IMR-90 (cell line): Measurements from ENCODE around the gene TXNDC8. TPM values are rescaled to one million over a fixed set of nuclear protein-coding genes. Genes with fewer than 3 reads are reported as not detected.

ENCODE experiments used
- ATAC-seq: fragments of 200-7000 bp; cut with Tn5 transposase; 2 replicates; pipeline ENCODE4 v1.9.1; 2020; ENCODE audit warnings: low read depth, mild to moderate bottlenecking, moderate library complexity
- BruUV-seq: library from RNA; stranded (reverse); fragments of 400-500 nt; replicated peaks from 2 replicates; lab custom pipeline; 2021; lab: Mats Ljungman, UMichigan
- CTCF ChIA-PET: fragments of 300-600 bp; formaldehyde crosslinking; extraction: SDS; loops from one replicate; lab custom pipeline; 2021; ENCODE audit warnings: antibody characterized with exemption; lab: Yijun Ruan, JAX
- POLR2A ChIA-PET: fragments of 300-600 bp; sonication (Branson Sonifier 250); formaldehyde crosslinking; loops from one replicate; lab custom pipeline; 2022; ENCODE audit warnings: antibody characterized with exemption; ENCODE audit not compliant: unreplicated experiment; lab: Charles Lee
- DNase-seq: peaks from one replicate; pipeline ENCODE4 v3.0.0; 2013
- H2AFZ ChIP-seq: replicated peaks from 2 replicates; pipeline ENCODE3; 2013; ENCODE audit warnings: low read length, mild to moderate bottlenecking; ENCODE audit not compliant: poor library complexity
- H2AK5ac ChIP-seq: 2 replicates; pipeline ENCODE4 v1.6.1; 2013; ENCODE audit warnings: low read depth, low read length, inconsistent platforms
- H2AK9ac ChIP-seq: replicated peaks from 2 replicates; pipeline ENCODE3; 2013; ENCODE audit warnings: mild to moderate bottlenecking, low read depth, low read length, moderate library complexity; ENCODE audit not compliant: poor library complexity
- H2BK120ac ChIP-seq: 2 replicates; pipeline ENCODE4 v1.6.1; 2013; ENCODE audit warnings: low read depth, low read length, inconsistent platforms
- H2BK15ac ChIP-seq: 3 replicates; pipeline ENCODE4 v1.6.1; 2013; ENCODE audit warnings: low read depth, low read length, inconsistent platforms
- H2BK20ac ChIP-seq: 2 replicates; pipeline ENCODE4 v1.6.1; 2013; ENCODE audit warnings: low read depth, mild to moderate bottlenecking, inconsistent platforms, low read length, moderate library complexity
- H2BK5ac ChIP-seq: 2 replicates; pipeline ENCODE4 v1.6.1; 2013; ENCODE audit warnings: mild to moderate bottlenecking, low read depth, low read length, inconsistent platforms; ENCODE audit not compliant: poor library complexity, severe bottlenecking
- H3K14ac ChIP-seq: replicated peaks from 2 replicates; pipeline ENCODE4 v1.6.1; 2013; ENCODE audit warnings: low read depth, low read length, inconsistent platforms
- H3K18ac ChIP-seq: 2 replicates; pipeline ENCODE4 v1.6.1; 2013; ENCODE audit warnings: low read depth, low read length, control low read depth
- H3K23ac ChIP-seq: 2 replicates; pipeline ENCODE4 v1.6.1; 2013; ENCODE audit warnings: low read depth, low read length, inconsistent platforms
- H3K27ac ChIP-seq: 2 replicates; pipeline ENCODE4 v1.5.1; 2013; ENCODE audit warnings: mild to moderate bottlenecking, control low read depth, low read length; ENCODE audit not compliant: insufficient read depth
- H3K27me3 ChIP-seq: 2 replicates; pipeline ENCODE4 v1.6.1; 2013; ENCODE audit warnings: low read length; ENCODE audit not compliant: control insufficient read depth, insufficient read depth
- H3K36me3 ChIP-seq: 2 replicates; pipeline ENCODE4 v1.6.1; 2013; ENCODE audit warnings: low read length, mixed read lengths; ENCODE audit not compliant: control insufficient read depth, insufficient read depth
- H3K4ac ChIP-seq: 2 replicates; pipeline ENCODE4 v1.6.1; 2013; ENCODE audit warnings: low read depth, low read length, inconsistent platforms
- H3K4me1 ChIP-seq: 2 replicates; pipeline ENCODE4 v1.6.1; 2013; ENCODE audit warnings: low read length, mixed read lengths; ENCODE audit not compliant: control insufficient read depth, insufficient read depth
- H3K4me2 ChIP-seq: 2 replicates; pipeline ENCODE4 v1.6.1; 2013; ENCODE audit warnings: low read depth, mild to moderate bottlenecking, control low read depth, low read length, moderate library complexity
- H3K4me3 ChIP-seq: 2 replicates; pipeline ENCODE4 v1.5.1; 2013; ENCODE audit warnings: low read depth, mild to moderate bottlenecking, control low read depth, low read length, moderate library complexity; ENCODE audit not compliant: insufficient read depth
- H3K56ac ChIP-seq: 2 replicates; pipeline ENCODE4 v1.6.1; 2013; ENCODE audit warnings: low read length, inconsistent platforms; ENCODE audit not compliant: insufficient read depth; ENCODE audit errors: extremely low read depth
- H3K79me1 ChIP-seq, 2 experiments: 2 replicates each; pipeline ENCODE4 v1.6.1; 2013; ENCODE audit warnings: low read length in 2 of 2, inconsistent platforms in 1 of 2, low read depth in 1 of 2
- H3K9ac ChIP-seq: 2 replicates; pipeline ENCODE4 v1.6.1; 2013; ENCODE audit warnings: low read depth, low read length, control low read depth
- H3K9me1 ChIP-seq: 2 replicates; pipeline ENCODE4 v1.6.1; 2013; ENCODE audit warnings: low read length, inconsistent platforms; ENCODE audit not compliant: insufficient read depth
- H3K9me3 ChIP-seq: 2 replicates; pipeline ENCODE4 v1.6.1; 2013; ENCODE audit warnings: low read length; ENCODE audit not compliant: control insufficient read depth, insufficient read depth
- H4K20me1 ChIP-seq: 2 replicates; pipeline ENCODE4 v1.6.1; 2013; ENCODE audit warnings: low read length, inconsistent platforms; ENCODE audit not compliant: insufficient read depth
- H4K5ac ChIP-seq: 2 replicates; pipeline ENCODE4 v1.6.1; 2013; ENCODE audit warnings: mild to moderate bottlenecking, low read depth, low read length, control low read depth
- H4K8ac ChIP-seq, 2 experiments: 2 replicates each; pipeline ENCODE4 v1.6.1; 2013; ENCODE audit warnings: low read depth in 2 of 2, low read length in 2 of 2, control low read depth in 1 of 2, inconsistent platforms in 1 of 2
- H4K91ac ChIP-seq: 2 replicates; pipeline ENCODE4 v1.6.1; 2013; ENCODE audit warnings: low read depth, low read length, inconsistent platforms; ENCODE audit not compliant: insufficient read depth
- BHLHE40 ChIP-seq: fragments of 150-350 bp; IDR thresholded peaks from 2 replicates; pipeline ENCODE4 v1.6.1; 2016; ENCODE audit warnings: mild to moderate bottlenecking, low read depth, low read length
- CEBPB ChIP-seq: IDR thresholded peaks from 2 replicates; pipeline ENCODE4 v1.6.1; 2012; ENCODE audit warnings: low read depth, low read length, improper control_type of control experiment
- CHD1 ChIP-seq: IDR thresholded peaks from 2 replicates; pipeline ENCODE4 v1.6.1; 2012; ENCODE audit warnings: low read depth, low read length, improper control_type of control experiment
- CTCF ChIP-seq: conservative IDR thresholded peaks from 2 replicates; pipeline ENCODE4 v1.5.1; 2012; ENCODE audit warnings: mild to moderate bottlenecking, low read depth, low read length, improper control_type of control experiment
- ELK1 ChIP-seq: fragments of 150-350 bp; IDR thresholded peaks from 2 replicates; pipeline ENCODE4 v1.6.1; 2016; ENCODE audit warnings: low read depth, mild to moderate bottlenecking, low read length, moderate library complexity, borderline replicate concordance
- FOS ChIP-seq: fragments of 150-350 bp; IDR thresholded peaks from 2 replicates; pipeline ENCODE4 v1.6.1; 2016; ENCODE audit warnings: low read depth, low read length
- MAFK ChIP-seq: IDR thresholded peaks from 2 replicates; pipeline ENCODE4 v1.6.1; 2012; ENCODE audit warnings: low read depth, low read length, improper control_type of control experiment
- MAZ ChIP-seq: IDR thresholded peaks from 2 replicates; pipeline ENCODE4 v1.6.1; 2012; ENCODE audit warnings: low read depth, mild to moderate bottlenecking, low read length, improper control_type of control experiment, moderate library complexity, borderline replicate concordance
- MXI1 ChIP-seq: IDR thresholded peaks from 2 replicates; pipeline ENCODE4 v1.6.1; 2012; ENCODE audit warnings: low read depth, mild to moderate bottlenecking, low read length, moderate library complexity, borderline replicate concordance
- NFE2L2 ChIP-seq: fragments of 150-350 bp; IDR thresholded peaks from 2 replicates; pipeline ENCODE4 v1.6.1; 2016; ENCODE audit warnings: low read depth, mild to moderate bottlenecking, low read length
- POLR2A ChIP-seq: IDR thresholded peaks from 2 replicates; pipeline ENCODE4 v1.6.1; 2012; ENCODE audit warnings: mild to moderate bottlenecking, low read depth, low read length
- RAD21 ChIP-seq: IDR thresholded peaks from 2 replicates; pipeline ENCODE4 v1.6.1; 2012; ENCODE audit warnings: low read length, improper control_type of control experiment
- RCOR1 ChIP-seq: IDR thresholded peaks from 2 replicates; pipeline ENCODE4 v1.6.1; 2012; ENCODE audit warnings: mild to moderate bottlenecking, low read length, improper control_type of control experiment; ENCODE audit not compliant: insufficient replicate concordance
- RFX5 ChIP-seq: IDR thresholded peaks from 2 replicates; pipeline ENCODE4 v1.8.0; 2012; ENCODE audit warnings: low read depth, mild to moderate bottlenecking, low read length, moderate library complexity
- SMC3 ChIP-seq: fragments of 150-350 bp; IDR thresholded peaks from 2 replicates; pipeline ENCODE4 v1.6.1; 2016; ENCODE audit warnings: low read depth, mild to moderate bottlenecking, antibody characterized with exemption, low read length, moderate library complexity
- USF2 ChIP-seq: fragments of 150-350 bp; IDR thresholded peaks from 2 replicates; pipeline ENCODE4 v1.6.1; 2017; ENCODE audit warnings: mild to moderate bottlenecking, antibody characterized with exemption, low read length, low read depth
- whole genome bisulfite sequencing, 2 experiments: methylation state at CpG; one replicate each; pipeline versions ENCODE4 v1.1.5 to v1.1.7; 2013; ENCODE audit warnings: missing lambda C conversion rate in 2 of 2; ENCODE audit not compliant: insufficient read length in 1 of 2; ENCODE audit errors: extremely low coverage in 2 of 2; 5-methylcytosine and 5-hydroxymethylcytosine counted together
- dilution Hi-C: fragments of 300-500 bp; cut with HindIII; formaldehyde crosslinking; loops from one replicate; pipeline ENCODE4 v1.14.3; 2018; ENCODE audit warnings: low sequenced_read_pairs; ENCODE audit not compliant: unreplicated experiment
- in situ Hi-C: fragments of 300-500 bp; cut with MboI; formaldehyde crosslinking; loops from 3 replicates; pipeline ENCODE4 v1.14.3; 2019; ENCODE audit warnings: low sequenced_read_pairs, inconsistent platforms, mixed read lengths
- intact Hi-C: fragments of 100-400 bp; cut with micrococcal nuclease; formaldehyde crosslinking; loops from 2 replicates; pipeline ENCODE4 v1.10.0; 2022
- polyA plus RNA-seq, 3 experiments: library from polyadenylated mRNA; depleted of rRNA; stranded (reverse); fragments of >200 nt; gene quantifications; 2 replicates each; pipeline ENCODE4 v1.2.3, GENCODE V29; 2012; ENCODE audit warnings: low replicate concordance in 1 of 3
- total RNA-seq: library from RNA; depleted of rRNA; stranded (reverse); fragments of >200 nt; gene quantifications from 2 replicates; pipeline ENCODE4 v1.2.3, GENCODE V29; 2012

The TXNDC8 gene
- total and polyA plus RNA-seq, 2 of the 4 experiments (the other 2 are of a cell fraction) = not detected

GRCh38 chr9:110371411-110372007 is 33.8 kb upstream of the TXNDC8 start:
- H3K23ac ChIP-seq = no peak overlapping the region
- H3K18ac ChIP-seq = no peak overlapping the region
- no peak overlapping the region for H2BK120ac ChIP-seq
- POLR2A ChIA-PET = no interaction called here
- H3K4me2 ChIP-seq = no peak overlapping the region
- ATAC-seq = no peak
- H2AFZ ChIP-seq = no peak overlapping the region
- no peak overlapping the region for H3K27ac ChIP-seq
- no peak overlapping the region for H3K14ac ChIP-seq
- no peaks in the 10 kb centered on the region for H3K27me3 ChIP-seq
- H2BK20ac ChIP-seq = no peak overlapping the region
- in situ Hi-C loops (no loop called here), dilution Hi-C loops (no loop called here), intact Hi-C loops (loop anchor here (10.0 kb wide), 1 partner anchor 187 kb away; no protein-coding TSS in a partner anchor)
- DNase-seq = no peak
- H2AK5ac ChIP-seq = no peak overlapping the region
- no peak overlapping the region for H4K5ac ChIP-seq
- no peak overlapping the region for H2BK5ac ChIP-seq
- no peak overlapping the region for H3K9ac ChIP-seq
- no peak overlapping the region for H4K91ac ChIP-seq
- no peak overlapping the region for H2AK9ac ChIP-seq
- CTCF ChIA-PET = no interaction called here
- TF ChIP-seq POLR2A (no peak), SMC3 (no peak), MXI1 (no peak), ELK1 (no peak), RFX5 (no peak), USF2 (no peak), CTCF (no peak), RCOR1 (no peak), BHLHE40 (no peak), FOS (no peak), MAZ (no peak), NFE2L2 (no peak), RAD21 (no peak), MAFK (no peak), CEBPB (no peak), CHD1 (no peak)
- H3K4me1 ChIP-seq = no peaks in the 10 kb centered on the region
- no peak overlapping the region for H4K8ac ChIP-seq
- no peak overlapping the region for H2BK15ac ChIP-seq
- H3K9me3 ChIP-seq = no peaks in the 10 kb centered on the region
- BruUV-seq = no TSS peak
- no peaks in the 10 kb centered on the region for H3K79me1 ChIP-seq
- no peak overlapping the region for H3K4me3 ChIP-seq
- H3K4ac ChIP-seq = no peak overlapping the region
- peaks cover 21% of the 10 kb centered on the region for H3K36me3 ChIP-seq
- H4K20me1 ChIP-seq = no peaks in the 10 kb centered on the region
- WGBS, 2 experiments = 92% methylated on average over 4 of the region's 6 CpGs; no CpG with 5 or more reads in 1 of the 2 experiments
- H3K9me1 ChIP-seq = no peaks in the 10 kb centered on the region
- H3K56ac ChIP-seq = no peak overlapping the region
